Osteocyte (in vitro differentiated cells): Measurements from ENCODE around the gene MYRIP. TPM values are rescaled to one million over a fixed set of nuclear protein-coding genes. Genes with fewer than 3 reads are reported as not detected.
"Not testable (repeated sequence)": the region's sequence is repeated elsewhere in the genome, so short reads cannot be mapped to it uniquely, and the experiment has no call there.

Experiments used
- DNase-seq: peaks from one replicate; pipeline ENCODE4 v3.0.0; 2021; ENCODE audit warnings: mixed read lengths; ENCODE audit not compliant: unreplicated experiment; ENCODE audit errors: extremely low spot score
- H3K27ac Mint-ChIP-seq: one replicate; pipeline ENCODE4 v1.8.0; 2021; ENCODE audit warnings: mild to moderate bottlenecking, mixed read lengths; ENCODE audit not compliant: unreplicated experiment
- H3K27me3 Mint-ChIP-seq: one replicate; pipeline ENCODE4 v1.8.0; 2021; ENCODE audit warnings: mixed read lengths; ENCODE audit not compliant: unreplicated experiment
- H3K36me3 Mint-ChIP-seq: one replicate; pipeline ENCODE4 v1.8.0; 2021; ENCODE audit warnings: mixed read lengths; ENCODE audit not compliant: unreplicated experiment
- H3K4me1 Mint-ChIP-seq: one replicate; pipeline ENCODE4 v1.8.0; 2021; ENCODE audit warnings: mixed read lengths; ENCODE audit not compliant: unreplicated experiment
- H3K4me3 Mint-ChIP-seq: one replicate; pipeline ENCODE4 v1.8.0; 2021; ENCODE audit warnings: mild to moderate bottlenecking, moderate library complexity, mixed read lengths; ENCODE audit not compliant: unreplicated experiment
- H3K9me3 Mint-ChIP-seq: one replicate; pipeline ENCODE4 v1.8.0; 2021; ENCODE audit warnings: mixed read lengths; ENCODE audit not compliant: unreplicated experiment
- CTCF ChIP-seq: fragments of 200-600 bp; sonication (generic); IDR thresholded peaks from 2 replicates; pipeline ENCODE4 v1.5.0; 2021; ENCODE audit warnings: antibody characterized with exemption, mild to moderate bottlenecking, moderate library complexity
- total RNA-seq: library from RNA; stranded (reverse); gene quantifications from 2 replicates; pipeline ENCODE4 v1.2.1, GENCODE V29; 2021

MYRIP gene
- total RNA-seq, 1 donor from 2014 or later: 0.62 TPM

DNA sequence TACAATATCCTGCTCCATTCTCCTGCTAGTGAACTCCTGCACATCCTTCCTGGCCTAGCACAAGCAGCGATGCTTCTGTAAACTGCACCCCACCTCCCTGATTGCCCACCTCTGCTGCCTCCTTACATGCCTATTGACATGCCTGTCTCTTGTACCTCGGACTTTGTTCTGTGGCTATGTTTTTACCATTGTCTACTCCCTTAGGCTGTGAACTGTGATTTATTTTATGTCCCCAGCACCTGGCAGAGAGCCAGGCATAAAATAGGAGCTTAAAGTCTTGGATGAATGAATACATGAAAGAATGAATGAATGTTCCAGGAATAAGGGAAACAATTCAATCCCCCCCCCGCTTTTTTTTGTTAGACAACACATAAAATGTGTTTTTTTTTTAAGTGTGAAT is 210.0 kb downstream of the MYRIP start:
- DNase-seq: no peak
- H3K9me3 Mint-ChIP-seq: no peaks in the 10 kb centered on the region
- no peak for TF ChIP-seq CTCF

GRCh38 chr3:40020689-40021088 is 211.3 kb downstream of the MYRIP start:
- peaks cover 15% of the 10 kb centered on the region for H3K27me3 Mint-ChIP-seq
- peaks cover 6% of the 10 kb centered on the region for H3K9me3 Mint-ChIP-seq
- DNase-seq: no peak
- no peak for TF ChIP-seq CTCF
- H3K4me3 Mint-ChIP-seq: no peak overlapping the region
- no peak overlapping the region for H3K27ac Mint-ChIP-seq
- H3K36me3 Mint-ChIP-seq: no peaks in the 10 kb centered on the region
- no peaks in the 10 kb centered on the region for H3K4me1 Mint-ChIP-seq

More for the DNA sequence above, 210.0 kb downstream of the MYRIP start:
- H3K27ac Mint-ChIP-seq: no peak overlapping the region
- H3K27me3 Mint-ChIP-seq: peaks cover 18% of the 10 kb centered on the region
- no peaks in the 10 kb centered on the region for H3K4me1 Mint-ChIP-seq
- no peak overlapping the region for H3K4me3 Mint-ChIP-seq
- H3K36me3 Mint-ChIP-seq: no peaks in the 10 kb centered on the region

GRCh38 chr3:40021338-40021737 is 211.9 kb downstream of the MYRIP start:
- no peaks in the 10 kb centered on the region for H3K36me3 Mint-ChIP-seq
- no peak overlapping the region for H3K27ac Mint-ChIP-seq
- DNase-seq: no peak
- peaks cover 12% of the 10 kb centered on the region for H3K9me3 Mint-ChIP-seq
- no peak overlapping the region for H3K4me3 Mint-ChIP-seq
- no peak for TF ChIP-seq CTCF
- peaks cover 15% of the 10 kb centered on the region for H3K27me3 Mint-ChIP-seq
- no peaks in the 10 kb centered on the region for H3K4me1 Mint-ChIP-seq

GRCh38 chr3:40022297-40022827 is 213.0 kb downstream of the MYRIP start:
- no peak overlapping the region for H3K4me3 Mint-ChIP-seq
- H3K9me3 Mint-ChIP-seq: peaks cover 20% of the 10 kb centered on the region
- no peaks in the 10 kb centered on the region for H3K4me1 Mint-ChIP-seq
- DNase-seq: no peak
- no peak for TF ChIP-seq CTCF
- no peaks in the 10 kb centered on the region for H3K36me3 Mint-ChIP-seq
- peaks cover 15% of the 10 kb centered on the region for H3K27me3 Mint-ChIP-seq
- no peak overlapping the region for H3K27ac Mint-ChIP-seq

GRCh38 chr3:40024526-40024925 is 215.1 kb downstream of the MYRIP start:
- no peak for TF ChIP-seq CTCF
- Mint-ChIP-seq H3K27ac (no peak overlapping the region), H3K9me3 (peaks cover 27% of the 10 kb centered on the region), H3K4me1 (no peaks in the 10 kb centered on the region), H3K36me3 (no peaks in the 10 kb centered on the region), H3K27me3 (peaks cover 7% of the 10 kb centered on the region), H3K4me3 (no peak overlapping the region)
- DNase-seq: no peak

- not testable (repeated sequence) for H3K4me1 Mint-ChIP-seq, H3K36me3 Mint-ChIP-seq, DNase-seq, H3K27me3 Mint-ChIP-seq, H3K4me3 Mint-ChIP-seq, H3K27ac Mint-ChIP-seq
- peaks cover 29% of the 10 kb centered on the region for H3K9me3 Mint-ChIP-seq
Observed at GRCh38 chr3:40025892-40026291, 216.5 kb downstream of the MYRIP start.
